Glomerular visceral epithelial cell (primary cell): ENCODE results near the gene KLHL10.

Source experiments
- DNase-seq: peaks from one replicate; pipeline ENCODE4 v3.0.0-alpha.2; 2016; ENCODE audit errors: extremely low spot score

KLHL10 gene

GRCh38 chr17:41895617-41896016, 58.0 kb downstream of the KLHL10 start:
- DNase-seq: no peak

GRCh38 chr17:41896726-41897125, 59.1 kb downstream of the KLHL10 start:
- no peak for DNase-seq
